Measurements from ENCODE around the gene HDAC4. TPM values are rescaled to one million over a fixed set of nuclear protein-coding genes. Genes with fewer than 3 reads are reported as not detected.

The HDAC4 gene
- total RNA-seq, 1 donor from 2014 or later, result 44.7 TPM

- no peak for DNase-seq
- Mint-ChIP-seq H3K27me3 (no peaks in the 10 kb centered on the region), H3K4me1 (peaks cover 9% of the 10 kb centered on the region), H3K27ac (no peak overlapping the region), H3K36me3 (ENCODE audit: low read depth) (peaks cover 37% of the 10 kb centered on the region), H3K4me3 (no peak overlapping the region), H3K9me3 (peaks cover 8% of the 10 kb centered on the region)
- intact Hi-C loops (cut with micrococcal nuclease), result no loop called here
Observed at GRCh38 chr2:239355724-239356123, 45.1 kb downstream of the HDAC4 start.

GRCh38 chr2:239355139-239355538 is 45.7 kb downstream of the HDAC4 start:
- H3K9me3 Mint-ChIP-seq, result peaks cover 8% of the 10 kb centered on the region
- H3K27me3 Mint-ChIP-seq, result no peaks in the 10 kb centered on the region
- intact Hi-C loops (cut with micrococcal nuclease), result no loop called here
- H3K4me3 Mint-ChIP-seq, result no peak overlapping the region
- no peak overlapping the region for H3K27ac Mint-ChIP-seq
- H3K36me3 Mint-ChIP-seq (ENCODE audit: low read depth), result peaks cover 38% of the 10 kb centered on the region
- H3K4me1 Mint-ChIP-seq, result peaks cover 9% of the 10 kb centered on the region
- DNase-seq, result no peak

- DNase-seq, result no peak
- no peak overlapping the region for H3K4me3 Mint-ChIP-seq
- H3K27ac Mint-ChIP-seq, result no peak overlapping the region
- peaks cover 9% of the 10 kb centered on the region for H3K4me1 Mint-ChIP-seq
- H3K36me3 Mint-ChIP-seq (ENCODE audit: low read depth), result peaks cover 38% of the 10 kb centered on the region
- H3K9me3 Mint-ChIP-seq, result peaks cover 8% of the 10 kb centered on the region
- no peaks in the 10 kb centered on the region for H3K27me3 Mint-ChIP-seq
- intact Hi-C loops (cut with micrococcal nuclease), result no loop called here
Observed at GRCh38 chr2:239354791-239355136, 46.1 kb downstream of the HDAC4 start.

- Mint-ChIP-seq H3K36me3 (ENCODE audit: low read depth) (peaks cover 41% of the 10 kb centered on the region), H3K27me3 (no peaks in the 10 kb centered on the region), H3K4me1 (peaks cover 9% of the 10 kb centered on the region), H3K9me3 (peaks cover 8% of the 10 kb centered on the region), H3K27ac (no peak overlapping the region), H3K4me3 (no peak overlapping the region)
- intact Hi-C loops (cut with micrococcal nuclease), result no loop called here
- DNase-seq, result no peak
Observed at GRCh38 chr2:239354132-239354790, 46.6 kb downstream of the HDAC4 start.

GRCh38 chr2:239353692-239354091 is 47.1 kb downstream of the HDAC4 start:
- H3K4me3 Mint-ChIP-seq, result no peak overlapping the region
- peaks cover 9% of the 10 kb centered on the region for H3K4me1 Mint-ChIP-seq
- peaks cover 43% of the 10 kb centered on the region for H3K36me3 Mint-ChIP-seq (ENCODE audit: low read depth)
- no peaks in the 10 kb centered on the region for H3K27me3 Mint-ChIP-seq
- intact Hi-C loops (cut with micrococcal nuclease), result no loop called here
- no peak for DNase-seq
- peaks cover 8% of the 10 kb centered on the region for H3K9me3 Mint-ChIP-seq
- H3K27ac Mint-ChIP-seq, result no peak overlapping the region

GRCh38 chr2:239351687-239352086 is 49.1 kb downstream of the HDAC4 start:
- Mint-ChIP-seq H3K4me1 (peaks cover 7% of the 10 kb centered on the region), H3K27me3 (no peaks in the 10 kb centered on the region), H3K9me3 (peaks cover 8% of the 10 kb centered on the region), H3K4me3 (no peak overlapping the region), H3K36me3 (ENCODE audit: low read depth) (peaks cover 34% of the 10 kb centered on the region), H3K27ac (no peak overlapping the region)
- no peak for DNase-seq
- intact Hi-C loops (cut with micrococcal nuclease), result no loop called here

GRCh38 chr2:239349453-239350135 is 51.2 kb downstream of the HDAC4 start:
- H3K4me3 Mint-ChIP-seq, result no peak overlapping the region
- DNase-seq, result no peak
- H3K4me1 Mint-ChIP-seq, result peaks cover 7% of the 10 kb centered on the region
- H3K9me3 Mint-ChIP-seq, result peaks cover 2% of the 10 kb centered on the region
- H3K36me3 Mint-ChIP-seq (ENCODE audit: low read depth), result peaks cover 25% of the 10 kb centered on the region
- H3K27ac Mint-ChIP-seq, result no peak overlapping the region
- intact Hi-C loops (cut with micrococcal nuclease), result no loop called here
- no peaks in the 10 kb centered on the region for H3K27me3 Mint-ChIP-seq

GRCh38 chr2:239348563-239349452 is 52.0 kb downstream of the HDAC4 start:
- H3K9me3 Mint-ChIP-seq, result no peaks in the 10 kb centered on the region
- no peak for DNase-seq
- intact Hi-C loops (cut with micrococcal nuclease), result no loop called here
- no peak overlapping the region for H3K27ac Mint-ChIP-seq
- H3K27me3 Mint-ChIP-seq, result no peaks in the 10 kb centered on the region
- H3K36me3 Mint-ChIP-seq (ENCODE audit: low read depth), result peaks cover 25% of the 10 kb centered on the region
- H3K4me1 Mint-ChIP-seq, result peaks cover 8% of the 10 kb centered on the region
- H3K4me3 Mint-ChIP-seq, result no peak overlapping the region

GRCh38 chr2:239346676-239347075 is 54.1 kb downstream of the HDAC4 start:
- Mint-ChIP-seq H3K36me3 (ENCODE audit: low read depth) (peaks cover 23% of the 10 kb centered on the region), H3K9me3 (no peaks in the 10 kb centered on the region), H3K27ac (no peak overlapping the region), H3K27me3 (no peaks in the 10 kb centered on the region), H3K4me1 (peaks cover 8% of the 10 kb centered on the region), H3K4me3 (no peak overlapping the region)
- intact Hi-C loops (cut with micrococcal nuclease), result no loop called here
- DNase-seq, result no peak

- peaks cover 19% of the 10 kb centered on the region for H3K36me3 Mint-ChIP-seq (ENCODE audit: low read depth)
- intact Hi-C loops (cut with micrococcal nuclease), result no loop called here
- peaks cover 20% of the 10 kb centered on the region for H3K4me1 Mint-ChIP-seq
- no peak for DNase-seq
- no peak overlapping the region for H3K4me3 Mint-ChIP-seq
- no peaks in the 10 kb centered on the region for H3K9me3 Mint-ChIP-seq
- H3K27ac Mint-ChIP-seq, result no peak overlapping the region
- H3K27me3 Mint-ChIP-seq, result no peaks in the 10 kb centered on the region
Observed at GRCh38 chr2:239345251-239345650, 55.6 kb downstream of the HDAC4 start.

- intact Hi-C loops (cut with micrococcal nuclease), result no loop called here
- H3K9me3 Mint-ChIP-seq, result no peaks in the 10 kb centered on the region
- no peak overlapping the region for H3K4me3 Mint-ChIP-seq
- H3K4me1 Mint-ChIP-seq, result peaks cover 25% of the 10 kb centered on the region
- no peak for DNase-seq
- H3K27ac Mint-ChIP-seq, result no peak overlapping the region
- H3K36me3 Mint-ChIP-seq (ENCODE audit: low read depth), result peaks cover 22% of the 10 kb centered on the region
- H3K27me3 Mint-ChIP-seq, result no peaks in the 10 kb centered on the region
Observed at GRCh38 chr2:239344857-239345216, 56.0 kb downstream of the HDAC4 start.

- intact Hi-C loops (cut with micrococcal nuclease), result no loop called here
- no peaks in the 10 kb centered on the region for H3K9me3 Mint-ChIP-seq
- no peak for DNase-seq
- H3K36me3 Mint-ChIP-seq (ENCODE audit: low read depth), result peaks cover 22% of the 10 kb centered on the region
- no peak overlapping the region for H3K27ac Mint-ChIP-seq
- peaks cover 31% of the 10 kb centered on the region for H3K4me1 Mint-ChIP-seq
- no peak overlapping the region for H3K4me3 Mint-ChIP-seq
- H3K27me3 Mint-ChIP-seq, result no peaks in the 10 kb centered on the region
Observed at GRCh38 chr2:239343946-239344856, 56.6 kb downstream of the HDAC4 start.

- H3K4me1 Mint-ChIP-seq, result peaks cover 37% of the 10 kb centered on the region
- no peak overlapping the region for H3K4me3 Mint-ChIP-seq
- intact Hi-C loops (cut with micrococcal nuclease), result no loop called here
- DNase-seq, result no peak
- no peak overlapping the region for H3K27ac Mint-ChIP-seq
- H3K36me3 Mint-ChIP-seq (ENCODE audit: low read depth), result peaks cover 21% of the 10 kb centered on the region
- no peaks in the 10 kb centered on the region for H3K9me3 Mint-ChIP-seq
- H3K27me3 Mint-ChIP-seq, result no peaks in the 10 kb centered on the region
Observed at GRCh38 chr2:239343460-239343859, 57.4 kb downstream of the HDAC4 start.
